IPS DF 6.9 (cell line): ENCODE measurements around the gene GPC2.
"Not testable (repeated sequence)": the region's sequence is repeated elsewhere in the genome, so short reads cannot be mapped to it uniquely, and the experiment has no call there.

Source experiments
- DNase-seq: peaks from one replicate; pipeline ENCODE4 v3.0.0-alpha.2; 2013; ENCODE audit warnings: low read depth, low spot score
- H3K27ac ChIP-seq: one replicate; pipeline ENCODE4 v1.5.1; 2013; ENCODE audit warnings: low read length, control low read depth
- H3K27me3 ChIP-seq: 2 replicates; pipeline ENCODE4 v1.6.1; 2013; ENCODE audit warnings: mild to moderate bottlenecking, low read length; ENCODE audit not compliant: control insufficient read depth, insufficient read depth
- H3K36me3 ChIP-seq: 2 replicates; pipeline ENCODE4 v1.6.1; 2013; ENCODE audit warnings: low read length; ENCODE audit not compliant: control insufficient read depth, insufficient read depth
- H3K4me1 ChIP-seq: 2 replicates; pipeline ENCODE4 v1.6.1; 2013; ENCODE audit warnings: low read length; ENCODE audit not compliant: control insufficient read depth, insufficient read depth
- H3K4me3 ChIP-seq: 2 replicates; pipeline ENCODE4 v1.5.1; 2013; ENCODE audit warnings: mild to moderate bottlenecking, low read length
- H3K9me3 ChIP-seq: 2 replicates; pipeline ENCODE4 v1.6.1; 2013; ENCODE audit warnings: low read length, inconsistent platforms; ENCODE audit not compliant: control insufficient read depth, insufficient read depth
- WGBS: extraction: QIAGEN DNeasy Blood & Tissue Kit; methylation state at CpG from one replicate; pipeline ENCODE4 v1.1.7; 2013; ENCODE audit warnings: mixed read lengths, missing lambda C conversion rate; ENCODE audit not compliant: insufficient read length, insufficient coverage; 5-methylcytosine and 5-hydroxymethylcytosine counted together

Gene GPC2

GRCh38 chr7:100219271-100219737, 42.1 kb upstream of the GPC2 start:
- DNase-seq, result no peak
- Histone ChIP-seq H3K4me1 (no peaks in the 10 kb centered on the region), H3K4me3 (no peak overlapping the region), H3K9me3 (no peaks in the 10 kb centered on the region), H3K27me3 (no peaks in the 10 kb centered on the region), H3K36me3 (no peaks in the 10 kb centered on the region), H3K27ac (no peak overlapping the region)
- no CpG with 5 or more reads among the region's 10 CpGs for WGBS

- H3K9me3 ChIP-seq, H3K36me3 ChIP-seq, H3K4me1 ChIP-seq, H3K27me3 ChIP-seq, H3K27ac ChIP-seq, H3K4me3 ChIP-seq, DNase-seq: not testable (repeated sequence)
- no CpG with 5 or more reads among the region's 5 CpGs for WGBS
Observed at GRCh38 chr7:100217934-100218333, 40.8 kb upstream of the GPC2 start.

- Histone ChIP-seq H3K36me3 (no peaks in the 10 kb centered on the region), H3K27ac (no peak overlapping the region), H3K27me3 (no peaks in the 10 kb centered on the region; the same call in 1 of the 2 replicates), H3K4me3 (no peak overlapping the region), H3K9me3 (no peaks in the 10 kb centered on the region), H3K4me1 (no peaks in the 10 kb centered on the region)
- no peak for DNase-seq
- WGBS, result no CpG with 5 or more reads among the region's 6 CpGs
Observed at GRCh38 chr7:100215895-100216294, 38.7 kb upstream of the GPC2 start.

- H3K36me3 ChIP-seq, DNase-seq, H3K4me1 ChIP-seq, H3K9me3 ChIP-seq, H3K27ac ChIP-seq, H3K27me3 ChIP-seq, H3K4me3 ChIP-seq: not testable (repeated sequence)
- no CpG with 5 or more reads among the region's 5 CpGs for WGBS
Observed at GRCh38 chr7:100214356-100214755, 37.2 kb upstream of the GPC2 start.

- H3K4me1 ChIP-seq, result no peaks in the 10 kb centered on the region
- no peak overlapping the region for H3K4me3 ChIP-seq
- no peak overlapping the region for H3K27ac ChIP-seq
- H3K36me3 ChIP-seq, result no peaks in the 10 kb centered on the region
- no CpG with 5 or more reads among the region's 6 CpGs for WGBS
- no peaks in the 10 kb centered on the region; the same call in 1 of the 2 replicates for H3K27me3 ChIP-seq
- DNase-seq, result no peak
- H3K9me3 ChIP-seq, result no peaks in the 10 kb centered on the region
Observed at GRCh38 chr7:100213672-100214071, 36.5 kb upstream of the GPC2 start.

GRCh38 chr7:100212631-100213286, 35.6 kb upstream of the GPC2 start:
- no peak for DNase-seq
- WGBS, result no CpG with 5 or more reads among the region's 5 CpGs
- H3K36me3 ChIP-seq, result no peaks in the 10 kb centered on the region
- H3K27me3 ChIP-seq, result no peaks in the 10 kb centered on the region; the same call in 1 of the 2 replicates
- no peaks in the 10 kb centered on the region for H3K9me3 ChIP-seq
- no peaks in the 10 kb centered on the region for H3K4me1 ChIP-seq
- H3K4me3 ChIP-seq, result no peak overlapping the region
- no peak overlapping the region for H3K27ac ChIP-seq

GRCh38 chr7:100211342-100211780, 34.2 kb upstream of the GPC2 start:
- Histone ChIP-seq H3K4me3 (no peak overlapping the region), H3K4me1 (no peaks in the 10 kb centered on the region), H3K36me3 (no peaks in the 10 kb centered on the region), H3K27ac (no peak overlapping the region), H3K9me3 (no peaks in the 10 kb centered on the region), H3K27me3 (no peaks in the 10 kb centered on the region; the same call in 1 of the 2 replicates)
- no peak for DNase-seq
- no CpG with 5 or more reads among the region's 7 CpGs for WGBS

GRCh38 chr7:100210805-100211204, 33.6 kb upstream of the GPC2 start:
- Histone ChIP-seq H3K9me3 (no peaks in the 10 kb centered on the region), H3K27ac (no peak overlapping the region), H3K36me3 (no peaks in the 10 kb centered on the region), H3K27me3 (no peaks in the 10 kb centered on the region; the same call in 1 of the 2 replicates), H3K4me3 (no peak overlapping the region), H3K4me1 (no peaks in the 10 kb centered on the region)
- DNase-seq, result no peak
- WGBS, result no CpG with 5 or more reads among the region's 5 CpGs

- WGBS, result no CpG with 5 or more reads among the region's 6 CpGs
- H3K27me3 ChIP-seq, result no peaks in the 10 kb centered on the region; the same call in 1 of the 2 replicates
- no peak overlapping the region for H3K27ac ChIP-seq
- no peaks in the 10 kb centered on the region for H3K9me3 ChIP-seq
- H3K36me3 ChIP-seq, result no peaks in the 10 kb centered on the region
- DNase-seq, result no peak
- H3K4me3 ChIP-seq, result no peak overlapping the region
- no peaks in the 10 kb centered on the region for H3K4me1 ChIP-seq
Observed at GRCh38 chr7:100209493-100209892, 32.3 kb upstream of the GPC2 start.

- Histone ChIP-seq H3K27me3 (no peaks in the 10 kb centered on the region; the same call in 1 of the 2 replicates), H3K27ac (no peak overlapping the region), H3K4me3 (no peak overlapping the region), H3K9me3 (no peaks in the 10 kb centered on the region), H3K4me1 (no peaks in the 10 kb centered on the region), H3K36me3 (no peaks in the 10 kb centered on the region)
- no CpG with 5 or more reads among the region's 6 CpGs for WGBS
- no peak for DNase-seq
Observed at GRCh38 chr7:100208911-100209408, 31.8 kb upstream of the GPC2 start.

GRCh38 chr7:100204454-100204853, 27.3 kb upstream of the GPC2 start:
- H3K9me3 ChIP-seq, result no peaks in the 10 kb centered on the region
- no peak overlapping the region for H3K27ac ChIP-seq
- H3K27me3 ChIP-seq, result no peaks in the 10 kb centered on the region
- 0 out of 2 replicates have a peak, but pooled peaks cover 2% of the 10 kb centered on the region for H3K4me1 ChIP-seq
- H3K4me3 ChIP-seq, result no peak overlapping the region
- no CpG with 5 or more reads among the region's 9 CpGs for WGBS
- no peaks in the 10 kb centered on the region for H3K36me3 ChIP-seq
- no peak for DNase-seq
